Tibial artery (tissue), 4 donors: ENCODE data around the gene MGAT5B.

ENCODE experiments used
- DNase-seq, 2 donors: peaks; one replicate each; pipeline ENCODE4 v3.0.0-alpha.2; 2019
- H3K27ac ChIP-seq, 2 donors: fragments of 200-600 bp; sonication (generic) in 1 of 2; 1 replicate in 1 of 2; 2 replicates in 1 of 2; pipeline ENCODE4 v1.5.1; 2018 to 2019; ENCODE audit warnings: mild to moderate bottlenecking in 1 of 2
- H3K27me3 ChIP-seq, 2 donors: fragments of 200-600 bp; sonication (generic) in 1 of 2; one replicate each; pipeline versions ENCODE4 v1.5.1 to v1.6.0; 2016 to 2019
- H3K36me3 ChIP-seq, 3 donors: fragments of 200-600 bp; sonication (generic) in 2 of 3; one replicate each; pipeline ENCODE4 v1.5.1; 2016 to 2019; ENCODE audit warnings: mild to moderate bottlenecking in 2 of 3
- H3K4me1 ChIP-seq, 4 donors: fragments of 200-600 bp; sonication (generic) in 2 of 4; 1 replicate in 3 of 4; 2 replicates in 1 of 4; pipeline ENCODE4 v1.5.1; 2016 to 2019
- H3K4me3 ChIP-seq, 2 donors: fragments of 200-600 bp; sonication (generic) in 1 of 2; 1 replicate in 1 of 2; 2 replicates in 1 of 2; pipeline ENCODE4 v1.5.1; 2018 to 2019; ENCODE audit warnings: mild to moderate bottlenecking in 2 of 2
- H3K9me3 ChIP-seq, 3 donors: fragments of 200-600 bp; sonication (generic) in 1 of 3; one replicate each; pipeline ENCODE4 v1.5.1; 2016 to 2019
- CTCF ChIP-seq, 2 experiments: fragments of 200-600 bp in 1 of 2; fragments of 450-650 bp in 1 of 2; IDR thresholded peaks; one replicate each; pipeline ENCODE4 v1.5.1; 2017 to 2019; ENCODE audit warnings: antibody characterized with exemption in 2 of 2, mild to moderate bottlenecking in 1 of 2, moderate library complexity in 1 of 2
- intact Hi-C: fragments of 100-400 bp; cut with DNase I; formaldehyde crosslinking; loops from one replicate; pipeline ENCODE4 v1.15.0; 2023; ENCODE audit warnings: low total_unique reads

Gene MGAT5B

GRCh38 chr17:76868176-76868668 lies at the start of gene MGAT5B:
TSS of gene MGAT5B (plus strand) at chr17:76868404. CDS start at chr17:76869030, 626 bp downstream.
- Histone ChIP-seq H3K4me3 (peak within 1 kb of the TSS; percentile 32 to 34), H3K9me3 (no peaks in the 10 kb centered on the region), H3K27ac (no peak within 1 kb of the TSS), H3K27me3 (peaks cover 6 to 86% of the 10 kb centered on the region in 2 donors), H3K36me3 (no peaks in the 10 kb centered on the region), H3K4me1 (peaks cover 0 to 26% (median 20%) of the 10 kb centered on the region in 4 donors)
- peak; percentile 73 to 97 for TF ChIP-seq CTCF (IDR thresholded peaks at IDR 0.05)
- DNase-seq: peak; percentile 57 to 81
- intact Hi-C loops: loop anchor here (5.0 kb wide), 1 partner anchor 189 kb away; no protein-coding TSS in a partner anchor

- H3K36me3 ChIP-seq: no peaks in the 10 kb centered on the region
- no peak for TF ChIP-seq CTCF (IDR thresholded peaks at IDR 0.05)
- intact Hi-C loops: no loop called here
Measured at GRCh38 chr17:76820039-76820438, 48.2 kb upstream of the MGAT5B start.

GRCh38 chr17:76820561-76820960 lies 47.6 kb upstream of the MGAT5B start:
- Histone ChIP-seq H3K4me3 (no peak overlapping the region), H3K36me3 (no peaks in the 10 kb centered on the region), H3K27ac (no peak overlapping the region), H3K27me3 (peaks cover 0 to 25% of the 10 kb centered on the region in 2 donors), H3K9me3 (no peaks in the 10 kb centered on the region), H3K4me1 (no peaks in the 10 kb centered on the region)
- TF ChIP-seq CTCF (IDR thresholded peaks at IDR 0.05): no peak
- intact Hi-C loops: no loop called here
- DNase-seq: no peak

More at GRCh38 chr17:76820039-76820438, 48.2 kb upstream of the MGAT5B start:
- Histone ChIP-seq H3K27me3 (peaks cover 0 to 26% of the 10 kb centered on the region in 2 donors), H3K27ac (no peak overlapping the region), H3K4me3 (no peak overlapping the region), H3K4me1 (no peaks in the 10 kb centered on the region), H3K9me3 (no peaks in the 10 kb centered on the region)
- no peak for DNase-seq

- no peak for TF ChIP-seq CTCF (IDR thresholded peaks at IDR 0.05)
- Histone ChIP-seq H3K4me3 (no peak overlapping the region), H3K36me3 (no peaks in the 10 kb centered on the region), H3K27ac (no peak overlapping the region), H3K4me1 (no peaks in the 10 kb centered on the region), H3K27me3 (peaks cover 0 to 33% of the 10 kb centered on the region in 2 donors), H3K9me3 (no peaks in the 10 kb centered on the region)
- DNase-seq: no peak
- intact Hi-C loops: no loop called here
Measured at GRCh38 chr17:76822184-76822778, 45.9 kb upstream of the MGAT5B start.

- intact Hi-C loops: no loop called here
- DNase-seq: no peak
- H3K36me3 ChIP-seq: no peaks in the 10 kb centered on the region
- TF ChIP-seq CTCF (IDR thresholded peaks at IDR 0.05): no peak
- no peaks in the 10 kb centered on the region for H3K9me3 ChIP-seq
- H3K4me3 ChIP-seq: no peak overlapping the region
- peaks cover 0 to 39% of the 10 kb centered on the region in 2 donors for H3K27me3 ChIP-seq
- no peaks in the 10 kb centered on the region for H3K4me1 ChIP-seq
- no peak overlapping the region for H3K27ac ChIP-seq
Measured at GRCh38 chr17:76824093-76824492, 44.1 kb upstream of the MGAT5B start.
